Posterior cingulate gyrus (tissue), 11 donors: ENCODE measurements around the gene TSPAN15.
A peak's percentile ranks its signal among the peaks of the same experiment; 100 is the strongest.

Experiments used
- DNase-seq, 10 donors: peaks; one replicate each; pipeline versions ENCODE4 v3.0.0 to v3.0.0-alpha.2; 2020 to 2021; ENCODE audit warnings: mixed read lengths in 3 of 10
- intact Hi-C: fragments of 100-400 bp; cut with DNase I; formaldehyde crosslinking; loops from one replicate; pipeline ENCODE4 v1.15.1; 2023

The TSPAN15 gene

GRCh38 chr10:69461243-69462025 lies 10.2 kb downstream of the TSPAN15 start:
- intact Hi-C loops = no loop called here
- peak in 1 of 10 donors; percentile 77 for DNase-seq

DNA sequence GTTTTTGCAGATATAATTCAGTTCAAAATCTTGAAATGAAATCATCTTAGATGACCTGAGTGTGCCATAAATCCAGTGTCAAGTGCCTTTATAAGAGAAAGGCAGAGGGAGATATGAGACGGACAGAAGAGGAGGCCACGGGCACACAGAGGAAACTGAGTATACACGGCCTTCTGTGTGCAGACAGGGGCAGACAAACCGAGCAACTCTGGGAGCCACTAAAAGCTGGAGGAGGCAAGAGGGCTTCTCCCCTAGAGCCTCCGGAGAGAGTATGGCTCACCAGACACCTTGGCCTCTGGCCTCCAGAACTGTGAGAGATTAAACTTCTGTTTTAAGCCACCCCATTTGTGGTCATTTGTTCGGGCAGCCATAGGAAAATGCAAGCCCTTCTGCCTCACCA lies 12.6 kb downstream of the TSPAN15 start:
- intact Hi-C loops = no loop called here
- peak in 1 of 10 donors; percentile 76 for DNase-seq

DNA sequence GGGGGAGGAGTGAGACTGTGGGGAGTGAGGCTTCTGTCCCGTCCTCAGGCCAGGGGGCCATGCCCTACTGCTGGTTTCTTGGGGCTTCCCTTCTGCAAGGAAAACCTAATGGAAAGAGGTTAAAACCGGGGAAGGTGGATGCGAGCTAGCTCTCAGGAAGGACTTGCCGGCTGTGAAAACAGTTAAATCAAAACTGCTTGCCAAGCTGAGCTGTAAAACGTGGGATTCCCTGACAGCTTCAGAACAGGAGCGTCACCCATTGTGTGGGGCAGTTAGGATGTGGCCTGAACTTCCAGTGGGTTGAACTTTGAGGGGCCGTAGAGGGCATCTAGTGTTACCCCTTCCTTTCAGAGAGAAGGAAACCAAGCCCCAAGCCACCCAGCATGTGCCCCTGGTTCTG lies 13.1 kb downstream of the TSPAN15 start:
- intact Hi-C loops = no loop called here
- peak in 1 of 10 donors; percentile 60 for DNase-seq

- peak in 2 of 10 donors; percentile 40 to 82 for DNase-seq
- intact Hi-C loops = no loop called here
These were observed 13.6 kb downstream of the TSPAN15 start for GRCh38 chr10:69464801-69465401.

GRCh38 chr10:69465457-69466157 lies 14.3 kb downstream of the TSPAN15 start:
- intact Hi-C loops = no loop called here
- DNase-seq = peak in 1 of 10 donors; percentile 75

GRCh38 chr10:69466158-69466490 lies 14.9 kb downstream of the TSPAN15 start:
- DNase-seq = peak in 1 of 10 donors; percentile 65
- intact Hi-C loops = no loop called here

- peak in 3 of 10 donors; percentile 62 to 88 (median 73) for DNase-seq
- intact Hi-C loops = no loop called here
These were observed 15.4 kb downstream of the TSPAN15 start for GRCh38 chr10:69466689-69467088.

- intact Hi-C loops = no loop called here
- DNase-seq = peak in 1 of 10 donors; percentile 72
These were observed 16.9 kb downstream of the TSPAN15 start for GRCh38 chr10:69467928-69468750.

DNA sequence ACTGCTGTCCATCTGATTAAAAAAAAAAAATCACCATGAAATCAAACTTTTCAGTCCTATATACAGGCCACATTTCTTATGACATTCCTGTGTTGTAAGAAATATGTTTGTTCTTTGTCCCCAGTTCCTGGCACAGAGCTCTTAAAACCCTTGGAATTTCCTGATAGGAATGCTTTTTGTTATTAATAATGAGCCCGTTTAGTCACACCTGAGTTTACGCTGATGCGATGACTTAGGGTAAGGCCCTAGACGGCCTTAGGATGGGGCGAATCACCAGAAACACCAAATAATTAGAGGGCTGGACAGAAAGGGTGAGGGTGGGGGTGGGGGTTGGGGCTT lies 17.5 kb downstream of the TSPAN15 start:
- no peak for DNase-seq
- intact Hi-C loops = no loop called here

DNA sequence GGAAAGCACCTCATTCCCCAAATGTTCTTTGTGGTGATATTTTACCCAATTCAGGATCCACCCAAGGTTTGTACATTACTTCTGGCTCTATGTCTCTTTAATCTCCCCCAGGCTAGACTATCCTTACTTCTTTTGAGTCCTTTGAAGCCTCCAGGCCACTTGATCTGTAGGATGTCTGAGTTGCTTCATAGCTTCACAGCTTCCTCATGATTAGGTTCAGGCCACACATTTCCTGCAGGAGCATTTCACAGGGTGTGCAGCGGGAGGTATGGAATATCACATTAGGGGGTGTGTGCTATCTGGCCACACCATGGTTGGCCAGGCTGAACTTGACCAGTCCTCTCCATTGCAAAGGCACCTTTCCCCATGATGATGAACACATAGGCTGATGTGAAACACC lies 18.7 kb downstream of the TSPAN15 start:
- intact Hi-C loops = no loop called here
- peak in 1 of 10 donors; percentile 8 for DNase-seq

DNA sequence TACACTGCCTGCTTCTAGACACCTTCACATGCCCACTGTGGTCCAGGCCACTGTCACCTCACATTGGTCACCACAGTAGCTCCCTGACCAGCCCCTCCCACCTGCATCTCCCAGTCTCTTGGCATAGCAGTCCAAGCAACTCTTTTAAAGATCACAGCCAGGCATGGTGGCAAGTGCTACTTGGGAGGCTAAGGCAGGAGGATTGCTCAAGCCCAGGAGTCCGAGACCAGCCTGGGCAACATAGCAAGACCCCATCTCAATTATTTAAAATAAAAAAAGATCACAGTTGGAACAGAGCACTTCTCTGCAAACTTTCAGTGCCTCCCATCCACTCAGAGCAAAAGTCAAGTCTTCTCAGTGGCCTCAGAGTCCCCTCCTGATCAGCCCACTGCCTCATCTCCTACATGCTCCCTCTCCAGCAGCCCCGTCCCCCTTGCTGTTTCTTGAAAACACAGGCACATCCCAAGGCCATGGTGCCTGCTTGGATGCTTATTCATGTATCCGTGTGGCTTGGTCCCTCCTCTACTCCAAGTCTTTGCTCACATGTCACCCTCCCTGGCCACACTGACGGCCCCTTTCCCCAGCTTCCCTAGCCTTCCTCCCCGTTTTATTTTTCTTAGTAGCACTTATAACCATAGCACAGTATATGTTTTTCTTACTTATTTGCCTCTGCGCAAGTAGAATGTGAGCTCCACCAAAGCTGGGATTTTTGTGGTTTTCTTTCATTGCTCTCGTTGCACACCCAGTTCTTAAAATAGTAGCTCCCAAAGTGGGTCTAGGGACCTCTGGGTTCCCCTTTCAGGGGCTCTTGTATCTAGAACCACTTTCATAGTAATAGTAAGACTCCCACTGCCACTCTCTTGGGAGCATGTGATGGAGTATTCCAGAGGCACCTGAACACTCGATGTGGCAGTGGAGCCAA lies 19.5 kb downstream of the TSPAN15 start:
- intact Hi-C loops = no loop called here
- DNase-seq = peak in 1 of 10 donors; percentile 51

DNA sequence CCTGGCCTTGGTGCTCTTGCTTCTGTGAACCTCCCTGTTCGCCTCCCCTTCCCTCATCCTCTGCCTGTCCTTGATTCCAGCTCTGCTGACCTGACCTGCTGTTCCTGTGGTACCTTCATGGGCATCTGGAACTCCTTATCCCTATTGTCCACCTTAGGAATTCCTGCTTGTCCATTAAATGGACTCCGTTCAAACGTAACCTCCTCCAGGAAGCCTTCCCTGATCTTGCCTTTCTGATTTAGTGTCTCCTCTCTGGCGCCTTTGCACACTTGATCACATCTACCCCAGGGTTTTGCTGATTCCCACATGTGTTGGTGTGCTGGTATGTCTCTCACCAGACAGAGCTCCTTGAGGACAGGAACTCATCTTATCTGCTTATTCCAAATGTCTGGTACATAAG lies 20.9 kb downstream of the TSPAN15 start:
- intact Hi-C loops = no loop called here
- no peak for DNase-seq

- intact Hi-C loops = no loop called here
- peak in 1 of 10 donors; percentile 12 for DNase-seq
These were observed 21.3 kb downstream of the TSPAN15 start for GRCh38 chr10:69472544-69472943.

DNA sequence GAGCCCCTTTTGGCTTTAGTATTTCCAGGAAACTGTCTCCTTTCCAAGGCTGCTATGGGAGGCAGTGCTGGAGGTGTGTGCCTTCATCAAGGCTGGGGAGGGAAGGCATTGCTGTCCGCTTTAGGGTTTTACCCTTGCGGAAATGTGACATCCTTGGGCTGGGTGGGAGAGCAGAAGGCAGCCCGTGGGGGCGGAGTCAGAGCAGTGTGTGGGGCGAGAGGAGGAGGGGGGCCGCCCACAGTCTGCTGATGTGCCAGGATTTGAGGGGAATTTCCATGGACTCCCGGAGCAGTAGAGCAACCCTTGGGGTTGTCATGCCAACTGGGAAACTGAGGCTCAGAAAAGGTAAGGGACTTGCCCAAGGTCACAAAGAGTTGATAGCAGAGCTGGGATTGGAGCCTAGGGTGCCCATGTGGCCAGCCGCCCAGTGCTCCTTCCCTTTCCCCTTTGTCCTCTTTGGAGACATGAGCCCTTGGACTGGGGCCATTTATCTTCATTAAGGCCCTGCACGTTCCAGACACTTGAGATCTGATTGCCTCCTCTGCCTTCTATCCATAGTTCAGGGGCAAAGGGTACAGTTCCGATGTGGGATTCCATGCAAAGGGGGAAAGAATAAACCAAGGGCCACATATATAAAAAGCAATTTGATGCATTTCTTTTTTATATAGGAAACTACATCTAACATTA lies 22.2 kb downstream of the TSPAN15 start:
- peak in 2 of 10 donors; percentile 53 to 63 for DNase-seq
- intact Hi-C loops = no loop called here

DNA sequence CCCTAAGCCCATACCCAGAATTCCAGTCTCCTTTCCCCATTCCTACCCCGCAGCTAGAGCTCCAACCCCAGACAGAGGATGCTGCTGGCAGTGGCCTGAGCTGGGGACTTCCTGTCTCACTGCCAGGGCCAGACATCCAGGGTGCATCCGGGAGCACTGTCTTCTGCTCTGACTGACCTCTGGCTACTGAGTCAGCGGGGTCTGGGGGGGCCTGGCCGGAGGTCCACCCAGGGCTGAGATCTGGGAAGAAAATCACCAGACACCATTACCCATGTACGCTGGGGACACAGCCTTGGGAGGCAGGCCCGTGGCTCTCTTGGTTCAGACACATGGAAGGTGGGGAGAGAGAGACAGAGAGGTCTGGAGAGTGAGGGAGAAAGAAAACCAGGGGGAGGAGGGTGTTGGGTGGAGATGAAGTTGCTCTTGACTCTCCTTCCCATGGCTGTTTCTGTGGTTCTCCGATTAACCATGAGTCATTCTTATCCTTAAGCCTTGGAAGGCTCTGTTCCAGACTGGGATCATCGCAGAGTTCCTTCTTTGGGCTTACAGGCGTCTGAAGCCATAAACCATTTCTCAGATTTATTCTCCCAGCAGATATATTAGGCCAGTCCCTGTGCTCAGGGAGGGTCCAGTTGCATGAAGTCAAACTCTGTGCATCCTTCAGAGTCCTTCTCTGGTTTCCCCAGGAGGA lies 23.6 kb downstream of the TSPAN15 start:
- intact Hi-C loops = no loop called here
- peak in 3 of 10 donors; percentile 31 to 79 (median 71) for DNase-seq

GRCh38 chr10:69475433-69475830 lies 24.2 kb downstream of the TSPAN15 start:
- intact Hi-C loops = no loop called here
- DNase-seq = peak in 3 of 10 donors; percentile 2 to 8 (median 3)

GRCh38 chr10:69477968-69478597 lies 26.8 kb downstream of the TSPAN15 start:
- intact Hi-C loops = no loop called here
- DNase-seq = peak in 3 of 10 donors; percentile 38 to 73 (median 43)
